ENCODE data around the gene FAM228A.

The FAM228A gene

GRCh38 chr2:24176326-24176725 is 1.5 kb downstream of the FAM228A start:
- H3K9me3 ChIP-seq (ENCODE audit: control insufficient read depth, low read length) = no peaks in the 10 kb centered on the region
- H4K8ac ChIP-seq (ENCODE audit: low read length) = no peak overlapping the region
- H3K4me3 ChIP-seq (ENCODE audit: insufficient read depth in 1 of 2, low read depth in 1 of 2, low read length in 2 of 2) = no peak overlapping the region
- no peaks in the 10 kb centered on the region for H3K4me1 ChIP-seq (ENCODE audit: control insufficient read depth, insufficient read depth, low read depth, low read length)
- no peak overlapping the region for H2BK15ac ChIP-seq (ENCODE audit: low read depth, poor library complexity, severe bottlenecking)
- H3K9ac ChIP-seq (ENCODE audit: low read length) = no peak overlapping the region
- no peak overlapping the region for H2BK5ac ChIP-seq (ENCODE audit: low read depth, low read length, poor library complexity, severe bottlenecking)
- H2AK5ac ChIP-seq (ENCODE audit: low read length, severe bottlenecking) = no peak overlapping the region
- no peak overlapping the region for H3K4me2 ChIP-seq (ENCODE audit: low read length, poor library complexity, severe bottlenecking)
- peaks cover 0 to 3% of the 10 kb centered on the region in 2 experiments for H3K36me3 ChIP-seq (ENCODE audit: control insufficient read depth in 1 of 2, insufficient read depth in 2 of 2, low read depth in 1 of 2, low read length in 2 of 2)
- H4K91ac ChIP-seq (ENCODE audit: low read length) = no peak overlapping the region
- no peaks in the 10 kb centered on the region for H3K27me3 ChIP-seq (ENCODE audit: control insufficient read depth in 1 of 2, insufficient read depth in 1 of 2, low read length in 2 of 2)
- H2AFZ ChIP-seq (ENCODE audit: low read depth, low read length) = no peak overlapping the region
- no peak overlapping the region for H2BK120ac ChIP-seq (ENCODE audit: low read depth, low read length)
- H3K27ac ChIP-seq (ENCODE audit: low read length, poor library complexity, severe bottlenecking) = no peak overlapping the region
- no peak overlapping the region for H3K18ac ChIP-seq (ENCODE audit: low read depth in 1 of 2, low read length in 2 of 2)
- no peaks in the 10 kb centered on the region for H3K79me1 ChIP-seq (replicated peaks; ENCODE audit: low read length, poor library complexity, severe bottlenecking)
- H3K23ac ChIP-seq (ENCODE audit: low read length in 2 of 2) = no peak overlapping the region
- no peak overlapping the region for H3K4ac ChIP-seq (ENCODE audit: low read depth in 1 of 2, low read length in 2 of 2)
- no peak overlapping the region for H2BK12ac ChIP-seq (ENCODE audit: low read length in 2 of 2)
- WGBS = 85% methylated on average over 1 of the region's 1 CpG
- no peak overlapping the region for H3K14ac ChIP-seq (ENCODE audit: low read length in 2 of 2)
- no peak for DNase-seq

- peaks cover 2% of the 10 kb centered on the region for H3K4me1 ChIP-seq (ENCODE audit: control insufficient read depth, insufficient read depth, low read depth, low read length)
- no peak overlapping the region for H3K23ac ChIP-seq (ENCODE audit: low read length in 2 of 2)
- no peak overlapping the region for H4K91ac ChIP-seq (ENCODE audit: low read length)
- no peak overlapping the region for H3K14ac ChIP-seq (ENCODE audit: low read length in 2 of 2)
- H3K18ac ChIP-seq (ENCODE audit: low read depth in 1 of 2, low read length in 2 of 2) = no peak overlapping the region
- H3K4me3 ChIP-seq (ENCODE audit: insufficient read depth in 1 of 2, low read depth in 1 of 2, low read length in 2 of 2) = no peak overlapping the region
- H4K8ac ChIP-seq (ENCODE audit: low read length) = no peak overlapping the region
- no peak overlapping the region for H3K4me2 ChIP-seq (ENCODE audit: low read length, poor library complexity, severe bottlenecking)
- H2BK120ac ChIP-seq (ENCODE audit: low read depth, low read length) = no peak overlapping the region
- H2BK12ac ChIP-seq (ENCODE audit: low read length in 2 of 2) = no peak overlapping the region
- H3K27me3 ChIP-seq (ENCODE audit: control insufficient read depth in 1 of 2, insufficient read depth in 1 of 2, low read length in 2 of 2) = no peaks in the 10 kb centered on the region
- no peak overlapping the region for H2BK15ac ChIP-seq (ENCODE audit: low read depth, poor library complexity, severe bottlenecking)
- H3K9me3 ChIP-seq (ENCODE audit: control insufficient read depth, low read length) = no peaks in the 10 kb centered on the region
- H3K27ac ChIP-seq (ENCODE audit: low read length, poor library complexity, severe bottlenecking) = no peak overlapping the region
- DNase-seq = no peak
- H2BK5ac ChIP-seq (ENCODE audit: low read depth, low read length, poor library complexity, severe bottlenecking) = no peak overlapping the region
- H3K36me3 ChIP-seq (ENCODE audit: control insufficient read depth in 1 of 2, insufficient read depth in 2 of 2, low read depth in 1 of 2, low read length in 2 of 2) = peaks cover 0 to 3% of the 10 kb centered on the region in 2 experiments
- H2AK5ac ChIP-seq (ENCODE audit: low read length, severe bottlenecking) = no peak overlapping the region
- no peak overlapping the region for H3K4ac ChIP-seq (ENCODE audit: low read depth in 1 of 2, low read length in 2 of 2)
- no peak overlapping the region for H2AFZ ChIP-seq (ENCODE audit: low read depth, low read length)
- no peak overlapping the region for H3K9ac ChIP-seq (ENCODE audit: low read length)
- H3K79me1 ChIP-seq (replicated peaks; ENCODE audit: low read length, poor library complexity, severe bottlenecking) = no peaks in the 10 kb centered on the region
These were observed 4.8 kb downstream of the FAM228A start for GRCh38 chr2:24179683-24180082.

- no peak overlapping the region for H3K4ac ChIP-seq (ENCODE audit: low read depth in 1 of 2, low read length in 2 of 2)
- no peak overlapping the region for H4K91ac ChIP-seq (ENCODE audit: low read length)
- H3K36me3 ChIP-seq (ENCODE audit: control insufficient read depth in 1 of 2, insufficient read depth in 2 of 2, low read depth in 1 of 2, low read length in 2 of 2) = no peaks in the 10 kb centered on the region
- H3K27me3 ChIP-seq (ENCODE audit: control insufficient read depth in 1 of 2, insufficient read depth in 1 of 2, low read length in 2 of 2) = no peaks in the 10 kb centered on the region
- H2BK12ac ChIP-seq (ENCODE audit: low read length in 2 of 2) = no peak overlapping the region
- no peak overlapping the region for H3K18ac ChIP-seq (ENCODE audit: low read depth in 1 of 2, low read length in 2 of 2)
- no peak overlapping the region for H2AK5ac ChIP-seq (ENCODE audit: low read length, severe bottlenecking)
- no peak overlapping the region for H3K9ac ChIP-seq (ENCODE audit: low read length)
- no peaks in the 10 kb centered on the region for H3K9me3 ChIP-seq (ENCODE audit: control insufficient read depth, low read length)
- no peak overlapping the region for H3K4me2 ChIP-seq (ENCODE audit: low read length, poor library complexity, severe bottlenecking)
- H3K14ac ChIP-seq (ENCODE audit: low read length in 2 of 2) = no peak overlapping the region
- no peak overlapping the region for H2AFZ ChIP-seq (ENCODE audit: low read depth, low read length)
- DNase-seq = no peak
- no peak overlapping the region for H2BK5ac ChIP-seq (ENCODE audit: low read depth, low read length, poor library complexity, severe bottlenecking)
- peaks cover 2% of the 10 kb centered on the region for H3K4me1 ChIP-seq (ENCODE audit: control insufficient read depth, insufficient read depth, low read depth, low read length)
- H3K23ac ChIP-seq (ENCODE audit: low read length in 2 of 2) = no peak overlapping the region
- no peak overlapping the region for H3K4me3 ChIP-seq (ENCODE audit: insufficient read depth in 1 of 2, low read depth in 1 of 2, low read length in 2 of 2)
- H2BK120ac ChIP-seq (ENCODE audit: low read depth, low read length) = no peak overlapping the region
- H3K27ac ChIP-seq (ENCODE audit: low read length, poor library complexity, severe bottlenecking) = no peak overlapping the region
- WGBS = 85% methylated on average over 6 of the region's 6 CpGs
- no peak overlapping the region for H4K8ac ChIP-seq (ENCODE audit: low read length)
- no peaks in the 10 kb centered on the region for H3K79me1 ChIP-seq (replicated peaks; ENCODE audit: low read length, poor library complexity, severe bottlenecking)
- H2BK15ac ChIP-seq (ENCODE audit: low read depth, poor library complexity, severe bottlenecking) = no peak overlapping the region
These were observed 7.0 kb downstream of the FAM228A start for GRCh38 chr2:24181849-24182248.

- Histone ChIP-seq H3K4me3 (ENCODE audit: insufficient read depth in 1 of 2, low read depth in 1 of 2, low read length in 2 of 2) (no peak overlapping the region), H2BK12ac (ENCODE audit: low read length in 2 of 2) (no peak overlapping the region), H3K4me2 (ENCODE audit: low read length, poor library complexity, severe bottlenecking) (no peak overlapping the region), H4K8ac (ENCODE audit: low read length) (no peak overlapping the region), H4K91ac (ENCODE audit: low read length) (no peak overlapping the region), H3K27ac (ENCODE audit: low read length, poor library complexity, severe bottlenecking) (no peak overlapping the region), H2BK120ac (ENCODE audit: low read depth, low read length) (no peak overlapping the region), H3K18ac (ENCODE audit: low read depth in 1 of 2, low read length in 2 of 2) (no peak overlapping the region), H3K9me3 (ENCODE audit: control insufficient read depth, low read length) (no peaks in the 10 kb centered on the region), H2BK15ac (ENCODE audit: low read depth, poor library complexity, severe bottlenecking) (no peak overlapping the region), H3K9ac (ENCODE audit: low read length) (no peak overlapping the region), H2AK5ac (ENCODE audit: low read length, severe bottlenecking) (no peak overlapping the region), H3K36me3 (ENCODE audit: control insufficient read depth in 1 of 2, insufficient read depth in 2 of 2, low read depth in 1 of 2, low read length in 2 of 2) (no peaks in the 10 kb centered on the region), H2BK5ac (ENCODE audit: low read depth, low read length, poor library complexity, severe bottlenecking) (no peak overlapping the region), H3K79me1 (replicated peaks; ENCODE audit: low read length, poor library complexity, severe bottlenecking) (no peaks in the 10 kb centered on the region), H3K27me3 (ENCODE audit: control insufficient read depth in 1 of 2, insufficient read depth in 1 of 2, low read length in 2 of 2) (no peaks in the 10 kb centered on the region), H3K14ac (ENCODE audit: low read length in 2 of 2) (no peak overlapping the region), H3K4ac (ENCODE audit: low read depth in 1 of 2, low read length in 2 of 2) (no peak overlapping the region), H3K4me1 (ENCODE audit: control insufficient read depth, insufficient read depth, low read depth, low read length) (peaks cover 2% of the 10 kb centered on the region), H3K23ac (ENCODE audit: low read length in 2 of 2) (no peak overlapping the region), H2AFZ (ENCODE audit: low read depth, low read length) (no peak overlapping the region)
- WGBS = 88% methylated on average over 7 of the region's 7 CpGs
- DNase-seq = no peak
These were observed 7.7 kb downstream of the FAM228A start for GRCh38 chr2:24182507-24182906.

All from mesenchymal stem cell (in vitro differentiated cells and primary cell).